Measurements from ENCODE around the gene KIAA0753.

The KIAA0753 gene

DNA sequence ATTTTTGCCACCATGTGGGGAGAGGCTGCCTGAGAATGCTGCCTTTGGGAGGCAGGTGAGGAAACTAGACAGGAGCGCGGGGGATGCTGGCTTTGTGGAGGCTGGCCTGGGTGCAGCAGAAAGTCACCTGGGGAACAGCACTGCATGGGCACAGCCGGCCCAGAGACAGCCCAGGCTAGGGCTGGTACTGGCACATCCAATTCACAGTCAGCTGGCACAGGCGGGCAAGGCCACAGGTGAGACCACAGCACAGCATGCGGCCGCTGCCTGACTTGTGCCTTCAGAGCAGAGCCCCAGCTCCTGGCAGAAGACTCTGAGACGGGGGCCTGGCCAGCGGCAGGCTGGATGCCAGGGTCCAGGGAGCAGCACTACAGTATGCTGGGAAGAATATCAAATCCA lies 67.5 kb downstream of the KIAA0753 start:
- Histone ChIP-seq H3K9me3 (ENCODE audit: low read length) (no peaks in the 10 kb centered on the region), H3K27me3 (ENCODE audit: insufficient read depth, low read length) (0 out of 2 replicates have a peak, but pooled peaks cover 4% of the 10 kb centered on the region), H4K20me1 (ENCODE audit: insufficient read depth, low read length) (no peaks in the 10 kb centered on the region), H3K36me3 (ENCODE audit: insufficient read depth, low read length) (no peaks in the 10 kb centered on the region; the same call in 1 of the 2 replicates), H3K4me2 (ENCODE audit: low read length) (no peak overlapping the region), H3K9ac (ENCODE audit: low read length) (no peak overlapping the region), H3K79me2 (ENCODE audit: insufficient read depth, low read length) (no peaks in the 10 kb centered on the region), H3K9me2 (ENCODE audit: low read depth, low read length) (no peaks in the 10 kb centered on the region), H3K27ac (ENCODE audit: low read depth, low read length, poor library complexity, severe bottlenecking) (no peak overlapping the region), H3F3A (ENCODE audit: insufficient read depth, low read length) (no peaks in the 10 kb centered on the region), H2AFZ (ENCODE audit: low read length) (no peak overlapping the region), H3K4me1 (ENCODE audit: insufficient read depth, low read length, severe bottlenecking) (peaks cover 9% of the 10 kb centered on the region), H3K4me3 (ENCODE audit: low read depth, low read length, poor library complexity, severe bottlenecking) (no peak overlapping the region)
- no peak for TF ChIP-seq EZH2 (IDR thresholded peaks at IDR 0.05; ENCODE audit: borderline replicate concordance, low read length)
- TF ChIP-seq, protein P1, sequence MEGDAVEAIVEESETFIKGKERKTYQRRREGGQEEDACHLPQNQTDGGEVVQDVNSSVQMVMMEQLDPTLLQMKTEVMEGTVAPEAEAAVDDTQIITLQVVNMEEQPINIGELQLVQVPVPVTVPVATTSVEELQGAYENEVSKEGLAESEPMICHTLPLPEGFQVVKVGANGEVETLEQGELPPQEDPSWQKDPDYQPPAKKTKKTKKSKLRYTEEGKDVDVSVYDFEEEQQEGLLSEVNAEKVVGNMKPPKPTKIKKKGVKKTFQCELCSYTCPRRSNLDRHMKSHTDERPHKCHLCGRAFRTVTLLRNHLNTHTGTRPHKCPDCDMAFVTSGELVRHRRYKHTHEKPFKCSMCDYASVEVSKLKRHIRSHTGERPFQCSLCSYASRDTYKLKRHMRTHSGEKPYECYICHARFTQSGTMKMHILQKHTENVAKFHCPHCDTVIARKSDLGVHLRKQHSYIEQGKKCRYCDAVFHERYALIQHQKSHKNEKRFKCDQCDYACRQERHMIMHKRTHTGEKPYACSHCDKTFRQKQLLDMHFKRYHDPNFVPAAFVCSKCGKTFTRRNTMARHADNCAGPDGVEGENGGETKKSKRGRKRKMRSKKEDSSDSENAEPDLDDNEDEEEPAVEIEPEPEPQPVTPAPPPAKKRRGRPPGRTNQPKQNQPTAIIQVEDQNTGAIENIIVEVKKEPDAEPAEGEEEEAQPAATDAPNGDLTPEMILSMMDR (IDR thresholded peaks at IDR 0.05; ENCODE audit: low read length), result no peak

DNA sequence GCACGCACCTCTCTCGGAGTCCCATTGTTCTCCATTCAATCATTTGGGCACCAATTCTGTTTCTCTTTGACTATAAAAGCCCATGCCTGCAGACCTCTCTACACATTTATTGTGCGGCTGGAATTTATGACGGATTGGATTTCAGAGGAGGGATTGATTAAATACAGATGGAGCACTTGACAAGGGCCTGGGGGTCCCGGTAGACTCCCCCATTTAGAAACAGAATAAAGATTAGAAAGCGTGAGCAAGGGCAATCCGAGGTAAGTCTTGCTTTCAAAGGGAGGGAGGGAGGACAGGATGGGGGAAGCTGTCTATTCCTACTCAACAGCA lies 69.1 kb downstream of the KIAA0753 start:
- Histone ChIP-seq H3K9ac (ENCODE audit: low read length) (no peak overlapping the region), H3K27ac (ENCODE audit: low read depth, low read length, poor library complexity, severe bottlenecking) (no peak overlapping the region), H3K4me2 (ENCODE audit: low read length) (no peak overlapping the region), H4K20me1 (ENCODE audit: insufficient read depth, low read length) (no peaks in the 10 kb centered on the region), H3K79me2 (ENCODE audit: insufficient read depth, low read length) (no peaks in the 10 kb centered on the region), H3K27me3 (ENCODE audit: insufficient read depth, low read length) (0 out of 2 replicates have a peak, but pooled peaks cover 4% of the 10 kb centered on the region), H3K9me3 (ENCODE audit: low read length) (no peaks in the 10 kb centered on the region), H3K9me2 (ENCODE audit: low read depth, low read length) (no peaks in the 10 kb centered on the region), H3K4me3 (ENCODE audit: low read depth, low read length, poor library complexity, severe bottlenecking) (no peak overlapping the region), H3K4me1 (ENCODE audit: insufficient read depth, low read length, severe bottlenecking) (peaks cover 9% of the 10 kb centered on the region), H3K36me3 (ENCODE audit: insufficient read depth, low read length) (no peaks in the 10 kb centered on the region), H3F3A (ENCODE audit: insufficient read depth, low read length) (no peaks in the 10 kb centered on the region), H2AFZ (ENCODE audit: low read length) (no peak overlapping the region)
- TF ChIP-seq EZH2 (IDR thresholded peaks at IDR 0.05; ENCODE audit: borderline replicate concordance, low read length), result no peak
- TF ChIP-seq, protein P1 (IDR thresholded peaks at IDR 0.05; ENCODE audit: low read length), result no peak

DNA sequence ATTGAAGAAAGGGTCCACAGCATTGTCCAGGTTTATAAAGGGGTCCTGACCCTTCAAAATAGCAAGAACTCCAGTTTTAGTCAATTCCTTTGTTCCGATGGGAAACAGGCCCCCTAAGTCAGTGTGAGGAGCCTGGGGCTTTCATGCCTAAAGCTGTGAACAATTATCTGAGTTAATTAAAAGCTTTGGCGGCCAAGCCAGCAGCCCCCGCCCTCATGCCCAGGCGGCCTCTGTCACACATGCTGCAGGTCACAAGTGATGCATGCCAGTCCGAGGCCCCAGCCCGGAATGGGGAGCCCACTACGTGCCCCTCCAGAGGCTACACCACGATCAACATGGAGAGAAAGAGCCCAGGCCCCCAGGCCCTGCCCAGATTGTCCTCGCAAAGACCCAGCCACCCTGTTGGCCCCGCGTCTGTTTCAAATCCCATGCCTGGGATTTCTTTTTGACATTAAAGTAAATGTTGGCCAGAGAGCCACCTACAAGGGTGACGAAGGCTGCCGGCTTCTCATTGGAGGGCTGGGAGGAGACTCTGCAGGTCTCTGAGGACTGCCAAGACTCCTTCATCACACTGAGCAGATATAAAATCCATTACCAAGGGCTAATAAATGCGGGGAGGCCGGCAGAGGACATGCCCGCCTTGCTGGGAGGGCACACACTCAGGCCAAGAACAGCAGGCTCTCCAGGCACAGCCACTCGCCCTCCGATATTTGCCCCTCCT lies 69.6 kb downstream of the KIAA0753 start:
- Histone ChIP-seq H2AFZ (ENCODE audit: low read length) (no peak overlapping the region), H3K36me3 (ENCODE audit: insufficient read depth, low read length) (no peaks in the 10 kb centered on the region), H3F3A (ENCODE audit: insufficient read depth, low read length) (no peaks in the 10 kb centered on the region), H3K79me2 (ENCODE audit: insufficient read depth, low read length) (no peaks in the 10 kb centered on the region), H3K9me2 (ENCODE audit: low read depth, low read length) (no peaks in the 10 kb centered on the region), H3K4me1 (ENCODE audit: insufficient read depth, low read length, severe bottlenecking) (peaks cover 9% of the 10 kb centered on the region), H3K27me3 (ENCODE audit: insufficient read depth, low read length) (0 out of 2 replicates have a peak, but pooled peaks cover 4% of the 10 kb centered on the region), H4K20me1 (ENCODE audit: insufficient read depth, low read length) (no peaks in the 10 kb centered on the region), H3K4me3 (ENCODE audit: low read depth, low read length, poor library complexity, severe bottlenecking) (no peak overlapping the region), H3K4me2 (ENCODE audit: low read length) (no peak overlapping the region), H3K9me3 (ENCODE audit: low read length) (no peaks in the 10 kb centered on the region), H3K9ac (ENCODE audit: low read length) (no peak overlapping the region), H3K27ac (ENCODE audit: low read depth, low read length, poor library complexity, severe bottlenecking) (no peak overlapping the region)
- no peak for TF ChIP-seq EZH2 (IDR thresholded peaks at IDR 0.05; ENCODE audit: borderline replicate concordance, low read length)
